ENCODE results near the gene LONP2. TPM values are rescaled to one million over a fixed set of nuclear protein-coding genes. Genes with fewer than 3 reads are reported as not detected.

The LONP2 gene
- total and polyA plus RNA-seq, 2 experiments from 2014 or later = 12.4 to 25.2 TPM

DNA sequence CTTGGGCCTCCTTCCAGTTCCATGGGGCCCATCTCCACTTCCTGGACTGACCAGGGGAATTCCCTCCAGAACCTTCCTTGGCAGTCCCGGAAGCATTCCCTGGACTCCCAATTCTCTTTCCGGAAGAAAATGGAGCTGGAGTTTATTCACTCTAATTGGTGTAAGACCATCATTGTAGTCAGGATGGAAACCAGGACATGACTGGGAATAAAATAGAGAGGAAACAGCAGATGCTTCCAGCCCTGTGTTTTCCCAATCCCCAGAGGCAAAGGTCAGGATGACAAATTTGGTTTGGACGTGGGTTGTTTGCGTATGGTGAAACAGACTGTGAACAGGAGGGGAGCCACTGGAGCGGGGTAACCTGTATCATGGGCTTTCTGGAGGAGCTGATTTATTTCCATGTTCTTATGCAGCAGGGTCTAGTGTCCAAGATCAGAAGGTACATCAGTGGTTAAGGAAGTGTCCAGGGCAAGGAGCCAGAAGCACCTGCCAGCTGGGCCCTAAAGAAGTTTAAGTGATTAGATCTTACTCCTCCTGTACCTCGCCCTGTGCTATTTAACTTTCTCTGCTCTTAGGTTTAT is 8.5 kb upstream of the LONP2 start (continued):
- TF ChIP-seq ZNF462 (CRISPR knock-in tag; IDR thresholded peaks at IDR 0.05) (no peak), EZH2phosphoT487 (IDR thresholded peaks at IDR 0.05; ENCODE audit: unreplicated experiment) (no peak), ZNF114 (CRISPR knock-in tag; IDR thresholded peaks at IDR 0.05) (no peak)
- TF ChIP-seq, protein P1, sequence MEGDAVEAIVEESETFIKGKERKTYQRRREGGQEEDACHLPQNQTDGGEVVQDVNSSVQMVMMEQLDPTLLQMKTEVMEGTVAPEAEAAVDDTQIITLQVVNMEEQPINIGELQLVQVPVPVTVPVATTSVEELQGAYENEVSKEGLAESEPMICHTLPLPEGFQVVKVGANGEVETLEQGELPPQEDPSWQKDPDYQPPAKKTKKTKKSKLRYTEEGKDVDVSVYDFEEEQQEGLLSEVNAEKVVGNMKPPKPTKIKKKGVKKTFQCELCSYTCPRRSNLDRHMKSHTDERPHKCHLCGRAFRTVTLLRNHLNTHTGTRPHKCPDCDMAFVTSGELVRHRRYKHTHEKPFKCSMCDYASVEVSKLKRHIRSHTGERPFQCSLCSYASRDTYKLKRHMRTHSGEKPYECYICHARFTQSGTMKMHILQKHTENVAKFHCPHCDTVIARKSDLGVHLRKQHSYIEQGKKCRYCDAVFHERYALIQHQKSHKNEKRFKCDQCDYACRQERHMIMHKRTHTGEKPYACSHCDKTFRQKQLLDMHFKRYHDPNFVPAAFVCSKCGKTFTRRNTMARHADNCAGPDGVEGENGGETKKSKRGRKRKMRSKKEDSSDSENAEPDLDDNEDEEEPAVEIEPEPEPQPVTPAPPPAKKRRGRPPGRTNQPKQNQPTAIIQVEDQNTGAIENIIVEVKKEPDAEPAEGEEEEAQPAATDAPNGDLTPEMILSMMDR (conservative IDR thresholded peaks at IDR 0.05; ENCODE audit: low read depth in 2 of 2) = no peak

- Histone ChIP-seq H3K4me1 (ENCODE audit: insufficient read depth) (no peaks in the 10 kb centered on the region), H3K4me3 (no peak overlapping the region), H3K79me2 (replicated peaks; ENCODE audit: insufficient read depth) (no peaks in the 10 kb centered on the region), H4K20me1 (replicated peaks; ENCODE audit: insufficient read depth) (no peaks in the 10 kb centered on the region), H3K27me3 (ENCODE audit: insufficient read depth) (no peaks in the 10 kb centered on the region), H3K27ac (ENCODE audit: low read depth) (no peak overlapping the region), H3K4me2 (no peak overlapping the region), H3F3A (replicated peaks; ENCODE audit: low read depth) (no peaks in the 10 kb centered on the region), H2AFZ (no peak overlapping the region), H3K9me2 (ENCODE audit: insufficient read depth) (peaks cover 11% of the 10 kb centered on the region), H3K36me3 (ENCODE audit: insufficient read depth) (no peaks in the 10 kb centered on the region)
- peaks cover 10% of the 10 kb centered on the region for H3K9me3 Mint-ChIP-seq
- H3K36me3 Mint-ChIP-seq (ENCODE audit: low read depth) = peaks cover 5% of the 10 kb centered on the region; the same call in 2 of the 3 replicates
- H3K4me3 Mint-ChIP-seq = no peak overlapping the region
- ATAC-seq = no peak
- H3K27ac Mint-ChIP-seq = no peak overlapping the region
- no peaks in the 10 kb centered on the region for H3K27me3 Mint-ChIP-seq (ENCODE audit: insufficient read depth, low read depth, poor library complexity)
- DNase-seq (ENCODE audit: low spot score) = no peak
- peaks cover 6% of the 10 kb centered on the region; the same call in 2 of the 3 replicates for H3K4me1 Mint-ChIP-seq
- TF ChIP-seq POLR2AphosphoS5 (IDR thresholded peaks at IDR 0.05; ENCODE audit: low read depth) (no peak), JUNB (IDR thresholded peaks at IDR 0.05; ENCODE audit: unreplicated experiment) (no peak)
- TF ChIP-seq, protein P1 (conservative IDR thresholded peaks at IDR 0.05; ENCODE audit: low read depth in 2 of 2) = no peak
These were observed 7.8 kb upstream of the LONP2 start for GRCh38 chr16:48236286-48236685.

Measured in GM23338 (cell line).